ACHN (cell line): ENCODE data around the gene SLC26A1.
A peak's percentile ranks its signal among the peaks of the same experiment; 100 is the strongest.

Source experiments
- DNase-seq: peaks from one replicate; pipeline ENCODE4 v3.0.0-alpha.2; 2015
- in situ Hi-C: cut with HindIII; loops from 2 replicates; pipeline ENCODE4 v1.10.0; 2017; ENCODE audit warnings: low sequenced_read_pairs, low pct_ligation_motif_present, low pct_unique_long_range_greater_than_20kb

SLC26A1 gene

GRCh38 chr4:993111-994029 is at the start of gene SLC26A1:
TSS of gene SLC26A1 (minus strand) at chr4:993404. CDS start at chr4:991703, 1,701 bp downstream.
- peak; percentile 58 for DNase-seq
- in situ Hi-C loops: no loop called here

- in situ Hi-C loops: no loop called here
Measured at GRCh38 chr4:1042352-1043055, 49.3 kb upstream of the SLC26A1 start.

GRCh38 chr4:1041936-1042330 is 48.7 kb upstream of the SLC26A1 start:
- in situ Hi-C loops: no loop called here
- DNase-seq: no peak

More at GRCh38 chr4:1042352-1043055, 49.3 kb upstream of the SLC26A1 start:
- no peak for DNase-seq

GRCh38 chr4:1041147-1041935 is 48.1 kb upstream of the SLC26A1 start:
- peak; percentile 58 for DNase-seq
- in situ Hi-C loops: no loop called here

DNA sequence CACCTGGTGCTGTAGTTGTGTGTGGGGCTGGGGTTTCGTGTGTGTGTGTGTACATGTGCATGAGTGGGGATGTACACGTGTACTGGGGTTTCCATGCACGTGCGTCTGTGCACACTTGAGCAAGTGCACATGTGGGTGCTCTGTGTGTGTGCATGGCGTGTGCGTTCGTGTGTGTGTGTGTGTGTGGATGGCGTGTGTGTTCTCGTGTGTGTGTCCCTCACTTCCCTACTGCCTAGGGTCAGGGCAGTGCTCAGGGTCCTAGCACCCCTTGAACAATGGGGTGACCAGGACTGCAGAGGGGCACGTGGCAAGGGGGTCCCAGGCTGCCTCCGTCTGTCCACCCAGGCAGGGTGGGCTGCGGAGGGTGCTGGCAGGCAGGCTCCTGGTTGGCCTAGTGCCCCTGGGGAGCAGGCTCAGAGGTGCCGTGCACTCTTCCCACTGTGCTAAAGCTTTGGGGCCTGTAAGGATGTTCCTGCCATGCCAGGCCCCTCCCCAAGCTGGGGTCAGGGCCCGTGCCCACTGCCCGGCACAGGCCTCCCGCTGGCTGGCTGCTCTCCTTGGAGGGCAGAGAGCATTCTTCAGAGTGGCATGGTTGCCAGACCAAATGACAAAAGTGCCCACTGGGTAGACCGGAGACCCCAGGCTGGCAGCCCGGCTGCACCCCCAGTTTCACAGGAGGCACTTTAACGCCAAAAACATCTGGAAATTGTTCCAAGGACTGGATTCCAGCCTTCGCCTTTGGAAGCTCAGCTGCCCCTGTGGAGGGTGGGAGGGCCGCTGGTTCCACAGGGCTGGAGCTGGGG is 47.3 kb upstream of the SLC26A1 start:
- in situ Hi-C loops: no loop called here
- no peak for DNase-seq

GRCh38 chr4:1039493-1040343 is 46.5 kb upstream of the SLC26A1 start:
- in situ Hi-C loops: no loop called here
- no peak for DNase-seq

- DNase-seq: no peak
- in situ Hi-C loops: no loop called here
Measured at GRCh38 chr4:1038948-1039492, 45.8 kb upstream of the SLC26A1 start.

GRCh38 chr4:1036976-1037810 is 44.0 kb upstream of the SLC26A1 start:
- in situ Hi-C loops: no loop called here
- no peak for DNase-seq

DNA sequence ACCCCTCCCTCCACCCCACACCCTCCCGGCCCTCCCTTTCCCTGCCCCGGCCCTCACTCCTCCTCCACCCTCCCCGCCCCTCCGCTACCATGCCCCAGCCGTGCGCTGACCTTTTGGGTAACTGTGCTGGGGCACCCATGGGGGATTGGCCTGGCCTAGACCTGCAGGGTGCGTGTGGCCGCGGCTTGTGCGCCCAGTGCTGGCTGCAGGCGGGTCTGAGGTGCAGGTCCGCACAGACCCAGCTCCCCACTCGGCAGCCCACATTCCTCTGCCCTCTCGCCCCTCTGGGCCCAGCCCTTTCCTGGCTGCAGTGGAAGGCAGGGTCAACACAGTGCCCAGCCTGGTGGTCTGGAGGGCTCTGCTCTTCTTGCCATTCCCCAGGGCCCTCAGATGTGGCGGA is 42.9 kb upstream of the SLC26A1 start:
- no peak for DNase-seq
- in situ Hi-C loops: no loop called here

DNA sequence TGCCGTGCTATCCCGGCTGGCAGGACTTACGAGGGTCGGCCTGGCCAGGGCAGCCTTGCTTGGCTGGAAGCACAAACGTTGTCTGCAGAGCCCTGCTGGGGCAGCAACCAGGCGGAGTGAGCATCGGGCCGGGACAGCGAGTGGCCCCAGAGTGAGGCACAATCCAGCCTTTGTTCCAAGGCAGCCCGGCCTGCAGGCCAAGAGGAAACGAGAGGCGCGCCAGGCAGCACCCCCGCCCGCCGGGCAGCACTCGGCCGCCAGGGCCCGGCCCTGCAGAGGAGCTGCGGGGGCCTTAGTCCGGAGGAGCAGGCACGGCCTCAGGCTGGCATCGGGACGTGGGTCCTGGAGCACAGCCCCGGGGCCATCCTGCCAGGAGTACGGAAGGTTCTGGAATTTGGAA is 42.3 kb upstream of the SLC26A1 start:
- no peak for DNase-seq
- in situ Hi-C loops: no loop called here

- DNase-seq: no peak
- in situ Hi-C loops: no loop called here
Measured at GRCh38 chr4:1033840-1034551, 40.8 kb upstream of the SLC26A1 start.

GRCh38 chr4:1032861-1033260 is 39.7 kb upstream of the SLC26A1 start:
- no peak for DNase-seq
- in situ Hi-C loops: no loop called here

- DNase-seq: no peak
- in situ Hi-C loops: no loop called here
Measured at GRCh38 chr4:1031956-1032795, 39.0 kb upstream of the SLC26A1 start.

- DNase-seq: no peak
- in situ Hi-C loops: no loop called here
Measured at GRCh38 chr4:1031346-1031745, 38.1 kb upstream of the SLC26A1 start.

- in situ Hi-C loops: no loop called here
- no peak for DNase-seq
Measured at GRCh38 chr4:1030559-1030958, 37.4 kb upstream of the SLC26A1 start.
